Keratinocyte (primary cell): ENCODE results near the gene C1QL2.

ENCODE experiments used
- CTCF ChIP-seq, 3 experiments: IDR thresholded peaks in 1 of 3; conservative IDR thresholded peaks in 1 of 3; optimal IDR thresholded peaks in 1 of 3; 2 replicates in 2 of 3; 3 replicates in 1 of 3; pipeline versions ENCODE3 to v1.5.1; 2011; ENCODE audit warnings: low read length in 3 of 3, mild to moderate bottlenecking in 3 of 3, moderate library complexity in 2 of 3, control low read depth in 1 of 3, inconsistent platforms in 1 of 3; ENCODE audit not compliant: insufficient read depth in 2 of 3; ENCODE audit errors: extremely low read depth in 1 of 3
- EZH2 ChIP-seq: IDR thresholded peaks from one replicate; pipeline ENCODE4 v1.6.1; 2012; ENCODE audit warnings: inconsistent platforms, mild to moderate bottlenecking, low read length, moderate library complexity

DNA sequence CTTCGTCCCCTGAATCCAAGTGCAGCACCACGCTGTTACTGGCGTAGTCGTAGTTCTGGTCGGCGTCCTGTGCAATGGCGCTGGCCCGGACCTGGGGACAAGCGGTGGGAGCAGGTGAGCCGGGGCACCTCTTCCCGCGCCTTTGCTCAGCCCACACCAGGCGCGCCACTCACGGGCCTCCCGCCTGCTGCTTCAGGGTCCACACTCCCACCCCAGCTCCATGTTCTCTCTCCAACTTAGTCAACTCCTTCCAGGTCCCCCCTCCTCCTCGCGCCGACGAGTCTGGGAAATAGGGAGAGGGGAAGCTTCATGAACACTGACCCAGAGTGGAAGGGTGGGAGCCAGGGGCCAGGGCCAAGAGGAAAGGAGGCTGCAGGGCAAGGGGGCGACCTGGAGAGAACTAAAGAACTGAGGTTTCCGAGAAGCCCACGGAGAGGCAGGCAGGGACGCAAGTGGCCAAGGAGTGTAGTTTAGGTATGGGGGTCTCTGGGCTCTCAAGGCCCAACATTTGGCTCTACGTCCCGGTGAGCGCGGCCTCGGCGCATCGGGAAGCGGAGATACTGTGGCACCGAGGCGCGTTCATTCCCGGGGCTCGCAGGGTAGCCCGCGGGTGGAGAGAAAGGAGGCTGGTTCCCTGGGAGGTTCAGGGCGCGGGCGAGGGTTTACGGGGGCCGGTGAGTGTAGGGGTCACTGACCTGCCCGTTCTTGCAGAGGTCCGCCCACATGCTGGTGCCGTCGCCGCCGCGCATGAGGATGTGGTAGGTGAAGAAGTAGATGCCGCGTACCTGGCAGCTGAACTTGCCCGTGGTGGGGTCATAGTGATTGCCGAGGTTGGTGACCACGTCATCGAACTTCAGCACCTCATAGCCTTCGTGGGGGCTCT, 1.4 kb downstream of the C1QL2 start:
- TF ChIP-seq CTCF (optimal IDR thresholded peaks at IDR 0.05 in 1 of 3, IDR thresholded peaks at IDR 0.05 in 1 of 3, conservative IDR thresholded peaks at IDR 0.05 in 1 of 3; ENCODE audit: extremely low read depth in 1 of 3, insufficient read depth in 2 of 3, low read length in 3 of 3) (no peak), EZH2 (peak; percentile 86)
